Hindlimb muscle (tissue), 1 donor: ENCODE measurements around the gene SUN5. TPM values are rescaled to one million over a fixed set of nuclear protein-coding genes. Genes with fewer than 3 reads are reported as not detected.
"Not testable (repeated sequence)": the region's sequence is repeated elsewhere in the genome, so short reads cannot be mapped to it uniquely, and the experiment has no call there.

Source experiments
- DNase-seq: peaks from one replicate; pipeline ENCODE4 v3.0.0-alpha.2; 2013
- polyA plus RNA-seq: library from polyadenylated mRNA; unstranded; fragments of 120-200 nt; gene quantifications from one replicate; pipeline ENCODE4 v1.2.1, GENCODE V29; 2013; ENCODE audit not compliant: insufficient read length

SUN5 gene
- polyA plus RNA-seq, 1 donor = not detected

DNA sequence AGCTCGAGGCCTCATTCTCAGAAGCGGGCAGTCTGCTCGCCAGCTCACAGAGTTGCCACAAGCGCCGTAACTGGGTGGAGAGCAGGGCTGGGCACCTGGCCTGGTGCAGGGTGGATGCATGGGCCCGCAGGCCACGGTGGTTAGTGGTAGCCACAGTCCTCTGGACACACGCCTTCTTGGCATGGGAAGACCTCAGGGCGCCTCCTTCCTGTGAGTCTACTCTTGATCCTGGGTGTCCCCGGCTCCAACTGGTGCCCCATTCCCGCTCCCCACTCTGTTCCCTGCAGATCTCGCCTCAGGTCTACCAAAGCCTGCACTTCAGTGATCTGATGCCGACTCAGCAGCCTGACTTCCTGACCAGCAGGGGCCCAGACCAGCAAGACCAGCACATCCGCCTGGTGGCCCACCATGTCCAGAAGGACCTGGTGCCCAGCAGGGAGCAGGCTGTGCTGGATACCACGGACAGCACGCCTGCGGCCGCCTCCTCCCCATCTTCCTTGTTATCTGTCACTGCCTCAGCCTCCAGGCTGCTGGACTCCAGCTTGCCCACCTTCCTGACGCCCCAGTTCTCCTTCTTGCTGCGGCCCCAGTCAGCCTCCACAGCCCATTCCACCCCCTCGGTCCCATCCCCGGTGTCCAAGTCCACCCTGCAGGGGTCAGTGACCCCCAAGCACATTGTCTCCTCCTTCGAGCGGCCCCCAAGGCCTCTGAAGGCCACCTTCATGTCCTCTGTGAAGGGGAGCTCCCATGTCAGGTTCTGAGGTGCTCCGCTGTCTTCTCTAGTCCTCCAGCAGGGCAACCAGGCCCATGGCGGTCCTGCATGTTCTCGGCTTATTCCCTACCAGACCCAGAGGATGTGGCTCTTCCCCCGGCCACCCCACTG is 43.1 kb downstream of the SUN5 start:
- no peak for DNase-seq

DNA sequence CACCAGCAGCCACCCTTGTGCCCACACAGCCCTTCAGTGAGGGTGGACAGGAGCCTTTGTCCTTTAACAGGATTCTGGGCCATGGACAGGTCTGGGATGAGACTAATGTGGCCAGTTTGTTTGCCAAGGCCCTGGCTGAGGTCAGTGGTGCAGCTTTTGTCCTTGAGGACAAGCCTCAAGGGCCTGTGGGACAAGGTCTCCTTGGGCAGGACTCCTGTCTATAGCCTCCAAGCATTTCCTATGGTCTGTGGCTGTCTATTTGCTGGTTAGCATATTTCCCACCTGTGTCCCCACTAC is 44.1 kb downstream of the SUN5 start:
- DNase-seq = no peak

DNA sequence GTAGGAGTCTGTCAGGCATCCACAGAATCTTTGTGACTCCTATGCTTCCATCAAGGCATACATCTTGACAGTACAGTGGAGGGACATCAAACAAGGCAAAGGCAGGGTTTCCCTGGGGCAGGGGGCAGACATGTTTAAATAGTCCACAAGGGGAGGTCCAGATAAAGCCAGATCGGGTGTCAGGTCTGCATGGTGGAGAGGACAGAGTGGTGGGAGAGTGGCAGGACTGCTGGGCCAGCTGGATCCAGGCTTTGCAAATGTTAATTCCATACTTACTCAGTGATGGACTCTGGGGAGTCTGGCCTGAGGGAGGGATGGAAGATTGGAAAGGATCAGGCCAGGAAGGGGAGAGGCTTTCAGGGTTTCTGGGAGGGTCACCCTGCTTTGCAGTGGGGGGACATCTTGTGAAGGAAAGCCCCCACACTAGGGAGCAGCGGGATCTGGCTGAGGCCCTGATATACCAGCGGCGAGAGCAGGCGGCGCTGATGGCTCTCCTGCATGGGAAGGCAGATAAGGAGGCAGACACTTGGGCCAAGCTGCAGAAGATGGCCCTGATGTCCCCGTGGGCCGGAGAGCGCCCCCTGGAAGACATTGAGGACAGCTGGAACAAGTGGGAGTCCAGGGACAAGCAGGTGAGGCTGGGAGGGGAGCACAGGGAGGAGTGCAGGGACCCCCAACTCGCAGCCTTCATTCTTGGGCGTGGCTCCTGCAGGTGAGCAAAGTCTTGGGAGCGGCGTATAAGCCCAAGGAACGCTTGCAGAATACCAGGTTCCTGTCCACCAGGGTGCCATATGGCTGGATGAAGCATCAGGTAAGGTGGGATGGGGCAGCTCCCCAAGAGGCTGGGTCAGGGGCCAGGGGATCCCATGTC is 44.6 kb downstream of the SUN5 start:
- no peak for DNase-seq

DNA sequence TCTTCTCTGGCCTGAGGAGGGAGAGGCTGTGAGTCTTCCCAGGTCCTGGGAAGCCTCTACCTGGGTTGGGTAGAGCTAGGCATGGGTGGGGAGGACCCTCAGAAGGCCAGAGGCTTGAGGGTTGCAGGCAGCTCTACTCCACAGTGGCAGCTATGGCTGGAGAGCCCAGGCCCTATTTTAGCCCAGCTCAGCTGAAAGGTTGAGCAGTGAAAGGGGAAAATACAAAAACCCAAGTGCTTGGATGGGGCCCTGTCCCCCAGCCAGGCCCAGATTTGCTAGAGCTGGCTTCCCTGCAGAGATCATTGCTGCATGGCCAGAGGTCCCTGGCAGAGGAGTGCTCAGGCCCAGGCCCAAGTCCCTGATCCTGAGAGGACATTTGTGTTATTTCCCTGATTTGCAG is 45.7 kb downstream of the SUN5 start:
- no peak for DNase-seq

DNA sequence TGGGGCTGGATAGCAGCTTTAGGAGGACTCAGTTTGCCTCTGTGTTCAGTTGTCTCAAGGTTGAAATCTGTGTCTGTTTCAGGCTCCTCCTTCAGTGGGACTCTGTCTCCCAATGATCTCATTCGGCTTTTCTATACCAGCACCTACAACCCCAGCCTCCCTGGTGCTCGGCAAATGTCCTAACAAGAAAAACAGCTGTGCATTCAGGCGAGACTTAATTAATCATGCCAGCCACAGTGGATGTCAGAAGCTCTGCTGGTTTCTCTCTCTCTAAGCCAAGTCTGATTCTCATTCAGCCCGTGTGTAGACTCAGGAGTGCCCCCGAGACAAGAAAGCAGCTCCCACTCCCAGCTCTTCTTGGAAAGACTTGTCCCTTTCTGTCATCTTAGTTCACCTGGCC is 46.8 kb downstream of the SUN5 start:
- no peak for DNase-seq

DNA sequence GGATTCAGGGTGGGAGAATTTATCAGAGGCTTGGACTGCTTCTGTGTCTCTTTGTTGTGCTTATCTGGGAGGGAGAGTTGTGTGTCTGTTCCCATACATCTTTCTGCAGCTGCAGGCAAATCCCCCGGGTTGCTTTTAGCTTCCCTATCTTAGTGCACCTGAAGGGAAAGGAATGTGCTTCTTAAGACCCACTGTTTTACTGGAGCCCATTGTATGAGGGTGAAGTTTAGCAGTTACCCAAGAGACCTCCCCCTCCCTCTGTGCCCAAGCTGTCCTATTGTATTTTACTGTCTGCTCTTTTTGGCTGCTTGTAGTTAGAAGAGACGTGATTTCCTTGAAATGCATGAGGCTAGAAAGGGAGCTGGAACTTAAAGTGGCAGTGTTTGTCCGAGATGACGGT is 53.7 kb downstream of the SUN5 start:
- DNase-seq = not testable (repeated sequence)

DNA sequence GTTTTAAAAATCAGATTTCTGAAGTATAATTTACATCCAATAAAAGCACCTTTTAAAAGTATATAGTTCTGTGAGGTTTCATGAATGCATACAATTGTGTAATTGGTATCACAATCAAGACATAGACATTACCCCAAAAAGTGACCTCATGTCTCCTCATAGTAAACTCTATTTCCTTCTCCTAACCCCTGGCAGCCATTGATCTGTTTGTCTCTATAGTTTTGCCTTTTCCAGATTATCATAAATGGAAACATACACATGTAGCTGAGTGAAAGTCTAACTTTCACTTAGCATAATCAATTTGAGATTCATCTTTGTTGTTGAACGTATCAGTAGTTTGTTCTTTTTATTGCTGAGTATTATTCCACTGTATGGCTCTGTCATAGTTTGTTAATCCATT is 57.6 kb downstream of the SUN5 start:
- DNase-seq = no peak

DNA sequence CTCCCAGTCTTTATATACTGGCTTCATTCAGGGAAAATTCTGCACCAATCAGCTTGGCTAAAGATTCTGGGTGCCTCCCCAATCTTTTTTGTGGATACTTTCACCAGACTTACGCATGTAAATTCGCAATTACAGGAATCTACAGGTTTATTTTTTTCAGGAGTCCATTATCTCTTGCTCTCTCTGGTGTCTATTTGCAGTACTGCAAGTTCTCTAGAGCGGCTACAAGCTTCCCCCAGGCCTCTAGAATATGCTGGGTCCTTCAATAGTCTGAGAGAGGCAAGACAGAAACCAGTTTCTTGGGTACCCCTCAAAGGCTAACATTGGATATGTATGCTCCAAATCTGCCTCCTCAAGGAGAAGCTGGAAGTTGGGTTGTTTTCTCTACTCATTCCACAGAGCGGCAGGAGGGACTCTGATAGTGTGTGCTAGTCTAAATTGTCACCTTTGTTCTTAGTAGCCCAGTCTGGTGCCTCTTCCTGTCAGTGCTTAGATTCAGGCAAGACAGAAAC is 58.5 kb downstream of the SUN5 start:
- DNase-seq = no peak

DNA sequence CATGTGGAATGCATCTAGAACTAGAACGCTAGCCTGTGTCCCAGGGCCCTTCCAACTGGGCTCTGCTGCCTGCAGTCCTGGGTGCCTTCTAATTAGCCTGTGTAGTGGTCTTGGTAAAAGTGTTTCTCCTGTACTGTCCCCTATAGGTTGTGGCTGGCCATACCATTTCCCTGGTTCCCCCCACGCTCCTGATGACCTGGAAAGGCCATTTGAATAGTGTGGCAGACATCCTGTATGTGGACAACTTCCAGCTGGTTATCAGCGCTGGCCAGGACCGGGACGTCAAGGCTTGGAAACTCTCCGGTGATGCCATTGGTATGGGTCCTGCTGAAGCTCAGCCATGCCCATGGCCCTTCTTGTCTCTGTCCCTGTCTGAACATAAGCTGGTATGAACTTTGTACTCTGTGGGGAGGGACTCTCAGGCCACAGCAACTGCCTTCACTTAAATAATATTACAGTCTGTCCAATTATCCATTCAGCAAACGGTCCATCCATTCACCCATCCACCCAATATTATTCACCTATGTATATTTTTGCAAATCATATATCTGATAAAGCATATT is 60.7 kb downstream of the SUN5 start:
- no peak for DNase-seq

DNA sequence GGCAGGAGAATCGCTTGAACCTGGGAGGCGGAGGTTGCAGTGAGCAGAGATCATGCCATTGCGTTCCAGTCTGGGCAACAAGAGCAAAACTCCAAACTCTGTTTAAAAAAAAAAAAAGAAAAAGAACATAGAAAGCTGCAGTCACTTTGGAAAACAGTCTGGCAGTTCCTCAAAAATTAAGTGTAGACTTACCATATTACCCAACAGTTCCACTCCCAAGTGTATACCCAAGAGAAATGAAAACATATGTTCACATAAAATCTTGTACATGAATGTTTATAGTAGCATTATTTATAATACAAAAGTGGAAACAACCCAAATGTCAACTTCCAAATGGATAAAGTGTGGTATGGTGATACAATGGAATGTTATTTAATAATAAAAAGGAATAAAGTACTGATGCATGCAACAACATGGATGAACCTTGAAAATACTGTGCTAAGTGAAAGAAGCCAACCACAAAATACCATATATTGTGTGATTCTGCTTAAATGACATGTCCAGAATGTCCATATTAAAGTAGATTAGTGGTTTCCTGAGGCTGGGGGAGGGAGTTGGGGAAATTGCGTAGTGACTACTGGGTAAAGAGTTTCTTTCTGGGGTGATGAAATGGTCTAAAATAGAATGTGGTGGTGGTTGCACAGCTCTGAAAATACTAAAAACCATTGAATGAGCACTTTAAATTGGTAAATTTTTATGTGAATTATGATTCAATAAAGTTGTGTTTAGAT is 62.9 kb downstream of the SUN5 start:
- DNase-seq = no peak

DNA sequence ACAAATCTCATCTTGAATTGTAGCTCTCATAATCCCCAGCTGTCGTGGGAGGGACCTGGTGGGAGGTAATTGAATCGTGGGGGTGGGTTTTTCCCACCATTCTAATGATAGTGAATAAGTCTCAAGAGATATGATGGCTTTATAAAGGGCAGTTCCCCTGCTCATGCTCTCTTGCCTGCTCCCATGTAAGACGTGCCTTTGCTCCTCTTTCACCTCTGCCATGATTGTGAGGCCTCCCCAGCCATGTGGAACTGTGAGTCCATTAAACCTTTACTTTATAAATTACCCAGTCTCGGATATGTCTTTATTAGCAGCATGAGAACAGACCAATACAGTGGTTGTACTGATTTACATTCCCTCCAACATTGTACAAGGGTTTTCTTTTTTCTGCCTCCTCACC is 69.7 kb downstream of the SUN5 start:
- DNase-seq = no peak

Other genes starting within 250 kb of the SUN5 start
- 5.0 TPM for gene DNMT3B, start 242.0 kb downstream of the SUN5 start, polyA plus RNA-seq
- gene MAPRE1, start 184.5 kb downstream of the SUN5 start, polyA plus RNA-seq = 128 TPM
- gene EFCAB8, start 145.5 kb downstream of the SUN5 start, polyA plus RNA-seq = 0.15 TPM
- not detected for gene BPIFB2, start 3.3 kb upstream of the SUN5 start, polyA plus RNA-seq
- gene BPIFB6, start 27.2 kb upstream of the SUN5 start, polyA plus RNA-seq = not detected
- not detected for gene BPIFB3, start 49.5 kb upstream of the SUN5 start, polyA plus RNA-seq
- 0.23 TPM for gene BPIFB4, start 75.2 kb upstream of the SUN5 start, polyA plus RNA-seq
- not detected for gene BPIFA2, start 163.7 kb upstream of the SUN5 start, polyA plus RNA-seq
- not detected for gene BPIFA3, start 212.9 kb upstream of the SUN5 start, polyA plus RNA-seq
- gene BPIFA1, start 231.6 kb upstream of the SUN5 start, polyA plus RNA-seq = not detected